Muscle layer of duodenum (tissue), 2 donors: Measurements from ENCODE around the gene TBXA2R.
"Not testable (repeated sequence)": the region's sequence is repeated elsewhere in the genome, so short reads cannot be mapped to it uniquely, and the experiment has no call there.

ENCODE experiments used
- H3K27ac ChIP-seq: one replicate; pipeline ENCODE4 v1.7.0; 2013; ENCODE audit warnings: mild to moderate bottlenecking, low read length
- H3K27me3 ChIP-seq: one replicate; pipeline ENCODE4 v1.7.0; 2013; ENCODE audit warnings: low read depth, mild to moderate bottlenecking, control low read depth, low read length
- H3K36me3 ChIP-seq, 2 donors: one replicate each; pipeline ENCODE4 v1.7.0; 2013; ENCODE audit warnings: low read length in 2 of 2, control low read depth in 1 of 2, mild to moderate bottlenecking in 1 of 2; ENCODE audit not compliant: insufficient read depth in 2 of 2, control insufficient read depth in 1 of 2
- H3K4me1 ChIP-seq, 2 donors: one replicate each; pipeline ENCODE4 v1.7.0; 2013; ENCODE audit warnings: low read length in 2 of 2, mild to moderate bottlenecking in 2 of 2, control low read depth in 1 of 2, moderate library complexity in 1 of 2; ENCODE audit not compliant: insufficient read depth in 2 of 2, control insufficient read depth in 1 of 2
- H3K4me3 ChIP-seq, 2 donors: one replicate each; pipeline ENCODE4 v1.7.0; 2013; ENCODE audit warnings: low read length in 2 of 2, low read depth in 1 of 2, mild to moderate bottlenecking in 1 of 2
- H3K9me3 ChIP-seq, 2 donors: one replicate each; pipeline ENCODE4 v1.7.0; 2013; ENCODE audit warnings: low read length in 2 of 2, control low read depth in 1 of 2, mild to moderate bottlenecking in 1 of 2; ENCODE audit not compliant: control insufficient read depth in 1 of 2
- donor health status: healthy.

TBXA2R gene

GRCh38 chr19:3584036-3584802 lies 22.5 kb downstream of the TBXA2R start:
- not testable (repeated sequence) for H3K4me3 ChIP-seq, H3K9me3 ChIP-seq, H3K27ac ChIP-seq, H3K27me3 ChIP-seq, H3K36me3 ChIP-seq
- H3K4me1 ChIP-seq: peaks cover 0 to 18% of the 10 kb centered on the region in 2 donors

DNA sequence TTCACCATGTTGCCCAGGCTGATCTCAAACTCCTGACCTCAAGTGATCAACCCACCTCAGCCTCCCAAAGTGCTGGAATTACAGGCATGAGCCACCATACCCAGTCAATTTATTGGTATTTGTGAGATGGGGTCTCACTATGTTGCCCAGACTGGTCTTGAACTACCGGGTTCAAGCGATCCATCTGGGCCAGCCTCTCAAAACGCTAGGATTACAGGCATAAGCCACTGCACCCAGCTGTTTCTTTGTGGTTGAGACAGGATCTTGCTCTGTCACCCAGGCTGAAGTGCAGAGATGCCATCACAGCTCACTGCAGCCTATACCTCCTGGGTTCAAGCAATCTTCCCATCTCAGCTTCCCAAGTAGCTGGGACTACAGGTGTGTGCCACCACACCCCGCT lies 24.9 kb downstream of the TBXA2R start:
- H3K27me3 ChIP-seq, H3K27ac ChIP-seq, H3K36me3 ChIP-seq, H3K9me3 ChIP-seq, H3K4me3 ChIP-seq: not testable (repeated sequence)
- peaks cover 0 to 18% of the 10 kb centered on the region in 2 donors for H3K4me1 ChIP-seq

DNA sequence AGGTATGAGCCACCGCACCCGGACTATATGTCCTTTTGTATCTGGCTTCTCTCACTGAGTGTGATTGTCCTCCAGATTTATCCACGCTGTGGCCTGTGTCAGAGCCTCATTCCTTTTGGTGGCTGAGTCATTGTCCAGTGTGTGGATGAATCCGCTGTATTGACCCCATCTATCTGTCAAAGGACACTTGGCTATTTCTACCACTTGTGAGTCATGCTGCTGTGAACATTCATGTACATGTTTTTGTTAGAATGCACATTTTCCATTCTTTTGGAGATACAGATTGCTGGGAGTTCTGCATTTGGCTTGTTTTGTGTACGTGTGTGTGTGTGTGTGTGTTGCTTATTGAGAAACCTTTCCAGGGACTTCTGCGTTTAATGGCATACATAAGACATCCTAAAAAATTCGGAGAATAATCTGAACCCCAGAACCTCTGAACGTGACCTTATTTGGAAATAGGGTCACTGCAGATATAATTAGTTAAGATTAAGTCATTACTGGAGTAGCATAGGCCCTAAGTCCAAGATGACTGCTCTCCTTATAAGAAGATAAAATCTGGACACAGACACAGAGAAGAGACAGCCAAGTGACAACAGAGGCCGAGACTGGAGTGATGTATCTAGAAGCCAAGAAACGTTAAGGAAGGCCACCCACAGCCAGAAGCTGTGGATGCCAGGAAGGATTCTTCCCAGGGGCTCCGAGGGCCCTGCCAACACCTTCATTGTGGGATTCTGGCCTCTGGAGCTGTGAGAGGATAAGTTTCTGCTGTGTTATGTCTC lies 26.3 kb downstream of the TBXA2R start:
- peaks cover 0 to 23% of the 10 kb centered on the region in 2 donors for H3K4me1 ChIP-seq
- no peaks in the 10 kb centered on the region for H3K27me3 ChIP-seq
- H3K36me3 ChIP-seq: no peaks in the 10 kb centered on the region
- peak overlapping the region; percentile 50 for H3K27ac ChIP-seq
- no peaks in the 10 kb centered on the region for H3K9me3 ChIP-seq
- H3K4me3 ChIP-seq: no peak overlapping the region

DNA sequence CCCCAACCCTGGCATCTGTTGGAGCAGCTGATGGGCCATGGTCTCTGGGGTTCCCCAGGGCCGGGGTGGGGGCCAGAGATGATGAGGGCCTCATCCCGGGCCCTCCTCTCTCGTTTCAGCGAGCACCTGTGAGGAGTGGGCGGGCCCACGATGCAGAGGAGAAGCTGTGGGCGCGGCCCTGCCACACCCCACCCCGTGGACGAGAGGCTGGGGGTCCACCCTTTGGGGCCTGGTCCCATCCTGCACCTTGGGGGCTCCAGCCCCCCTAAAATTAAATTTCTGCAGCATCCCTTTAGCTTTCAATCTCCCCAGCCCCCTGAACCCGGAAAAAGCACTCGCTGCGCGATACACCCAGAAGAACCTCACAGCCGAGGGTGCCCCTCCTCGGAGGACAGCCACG lies 28.3 kb downstream of the TBXA2R start:
- Histone ChIP-seq H3K4me3 (no peak overlapping the region), H3K4me1 (peaks cover 0 to 29% of the 10 kb centered on the region in 2 donors), H3K9me3 (no peaks in the 10 kb centered on the region), H3K36me3 (no peaks in the 10 kb centered on the region), H3K27me3 (no peaks in the 10 kb centered on the region), H3K27ac (no peak overlapping the region)

DNA sequence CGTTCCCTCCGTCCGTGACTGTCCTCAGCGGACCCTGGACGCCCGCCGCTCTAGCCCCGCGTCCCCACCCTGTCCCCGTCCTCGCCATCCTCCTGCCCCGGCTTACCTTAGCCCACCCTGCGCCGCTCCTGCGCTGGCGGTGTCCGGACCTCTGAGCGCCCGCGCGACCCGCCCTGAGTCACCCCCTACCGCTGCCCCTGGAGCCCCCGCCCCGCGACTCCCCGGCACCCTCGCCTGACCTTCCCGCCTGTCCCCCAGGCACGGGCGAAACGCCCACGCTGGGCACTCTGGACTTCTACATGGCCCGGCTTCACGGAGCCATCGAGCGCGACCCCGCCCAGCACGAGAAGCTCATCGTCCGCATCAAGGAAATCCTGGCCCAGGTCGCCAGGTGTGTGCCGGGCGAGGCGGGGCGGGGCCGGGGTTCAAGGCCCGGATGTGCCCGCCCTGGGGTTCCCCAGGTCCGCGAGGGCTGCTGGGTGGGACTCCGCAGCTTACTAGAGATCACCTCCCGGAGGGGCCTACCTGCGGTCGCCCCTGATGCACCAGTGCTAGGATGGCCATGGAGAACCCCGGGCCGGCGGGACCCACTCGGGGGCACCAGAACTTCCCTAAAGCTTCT lies 28.8 kb downstream of the TBXA2R start:
- no peak overlapping the region for H3K4me3 ChIP-seq
- no peaks in the 10 kb centered on the region for H3K27me3 ChIP-seq
- no peaks in the 10 kb centered on the region for H3K36me3 ChIP-seq
- no peak overlapping the region for H3K27ac ChIP-seq
- no peaks in the 10 kb centered on the region for H3K9me3 ChIP-seq
- H3K4me1 ChIP-seq: peaks cover 0 to 32% of the 10 kb centered on the region in 2 donors

GRCh38 chr19:3576696-3577443 lies 29.8 kb downstream of the TBXA2R start:
- H3K9me3 ChIP-seq: no peaks in the 10 kb centered on the region
- H3K36me3 ChIP-seq: no peaks in the 10 kb centered on the region
- H3K4me1 ChIP-seq: peaks cover 0 to 32% of the 10 kb centered on the region in 2 donors
- H3K27me3 ChIP-seq: no peaks in the 10 kb centered on the region
- H3K27ac ChIP-seq: no peak overlapping the region
- peak overlapping the region; percentile 46 to 66 for H3K4me3 ChIP-seq

DNA sequence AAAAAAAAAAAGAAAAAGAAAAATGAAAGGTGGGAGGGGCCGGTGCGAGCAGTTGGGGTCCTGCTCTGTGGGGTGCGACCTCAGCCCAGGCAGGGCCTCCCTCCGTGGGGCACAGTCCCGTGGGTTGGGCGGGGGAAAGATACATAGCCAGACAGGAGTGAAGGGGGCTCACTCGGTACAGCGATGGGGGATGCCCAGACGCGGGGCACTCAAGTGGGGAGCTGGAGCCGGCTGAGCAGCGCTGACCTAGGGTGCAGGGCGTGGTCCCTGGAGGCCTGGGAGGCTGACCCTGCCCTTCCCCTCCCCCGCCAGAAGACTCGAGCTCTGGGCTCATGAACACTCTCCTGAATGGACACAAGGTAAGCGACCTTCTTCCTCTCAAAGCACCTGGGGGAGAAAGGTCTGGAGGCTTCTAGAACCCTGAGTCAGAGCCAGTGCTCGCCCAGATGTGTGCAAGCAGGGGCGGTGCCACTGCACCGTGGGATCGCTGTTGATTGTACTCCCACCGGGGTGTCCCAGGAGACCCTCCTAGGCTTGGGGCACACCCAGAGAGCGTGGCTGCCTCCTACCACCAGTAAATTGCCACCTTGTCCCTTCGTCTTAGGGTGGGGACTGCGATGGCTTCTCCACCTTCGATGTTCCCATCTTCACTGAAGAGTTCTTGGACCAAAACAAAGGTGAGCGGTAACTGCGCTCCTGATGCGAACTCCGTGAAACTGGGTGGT lies 30.6 kb downstream of the TBXA2R start:
- peaks cover 0 to 32% of the 10 kb centered on the region in 2 donors for H3K4me1 ChIP-seq
- no peaks in the 10 kb centered on the region for H3K9me3 ChIP-seq
- no peak overlapping the region for H3K27ac ChIP-seq
- H3K36me3 ChIP-seq: no peaks in the 10 kb centered on the region
- no peaks in the 10 kb centered on the region for H3K27me3 ChIP-seq
- peak overlapping the region; percentile 46 to 66 for H3K4me3 ChIP-seq

DNA sequence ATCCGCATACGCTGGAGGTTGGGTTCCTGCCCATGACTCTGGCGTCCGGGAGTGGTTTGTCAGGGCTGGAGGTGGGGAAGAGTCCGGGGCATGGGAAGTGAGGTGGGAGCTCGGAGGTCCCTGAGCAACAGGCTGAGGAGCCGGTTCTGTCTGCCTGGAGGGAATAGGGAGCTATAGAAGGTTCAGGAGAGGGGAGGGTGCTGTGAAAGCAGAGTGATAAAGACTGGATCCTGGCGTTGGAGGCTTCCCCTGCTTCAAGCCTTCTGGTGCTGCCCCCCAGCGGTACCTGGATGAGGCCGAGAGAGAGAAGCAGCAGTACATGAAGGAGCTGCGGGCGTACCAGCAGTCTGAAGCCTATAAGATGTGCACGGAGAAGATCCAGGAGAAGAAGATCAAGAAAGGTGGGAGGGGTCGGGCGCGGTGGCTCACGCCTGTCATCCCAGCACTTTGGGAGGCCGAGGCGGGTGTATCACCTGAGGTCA lies 31.4 kb downstream of the TBXA2R start:
- no peaks in the 10 kb centered on the region for H3K27me3 ChIP-seq
- H3K36me3 ChIP-seq: no peaks in the 10 kb centered on the region
- no peaks in the 10 kb centered on the region for H3K9me3 ChIP-seq
- H3K4me1 ChIP-seq: peaks cover 0 to 27% of the 10 kb centered on the region in 2 donors
- no peak overlapping the region for H3K4me3 ChIP-seq
- H3K27ac ChIP-seq: no peak overlapping the region

DNA sequence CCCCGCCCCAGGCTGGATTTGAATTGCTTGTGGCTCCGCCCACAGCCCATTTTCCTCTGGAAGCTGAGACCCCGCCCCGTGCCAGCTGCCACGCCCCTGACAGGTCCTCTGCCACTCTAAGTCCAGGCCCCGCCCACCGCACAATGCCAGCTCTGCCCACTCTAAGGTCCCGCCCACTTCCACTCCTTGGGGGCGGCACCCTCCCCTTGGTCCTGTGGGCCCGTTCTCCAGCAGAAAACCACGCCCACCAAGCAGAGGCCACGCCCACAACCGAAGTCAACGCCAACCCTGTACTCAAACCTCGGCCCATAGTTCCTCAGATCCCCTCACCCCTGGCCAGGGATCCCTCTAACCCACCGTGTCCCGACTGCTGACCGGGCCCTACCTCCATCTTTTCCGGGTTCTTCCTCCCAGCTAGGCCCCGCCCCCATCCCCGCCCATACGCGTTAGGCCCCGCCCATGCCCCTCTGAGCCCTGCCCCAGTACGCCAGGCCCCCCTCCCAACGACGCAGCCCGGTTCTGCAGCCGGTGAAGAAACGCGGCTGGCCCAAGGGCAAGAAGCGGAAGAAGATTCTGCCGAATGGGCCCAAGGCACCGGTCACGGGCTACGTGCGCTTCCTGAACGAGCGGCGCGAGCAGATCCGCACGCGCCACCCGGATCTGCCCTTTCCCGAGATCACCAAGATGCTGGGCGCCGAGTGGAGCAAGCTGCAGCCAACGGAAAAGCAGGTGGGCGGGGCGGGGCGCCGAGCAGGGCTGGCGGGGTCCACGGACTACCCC lies 32.6 kb downstream of the TBXA2R start:
- Histone ChIP-seq H3K27ac (no peak overlapping the region), H3K36me3 (no peaks in the 10 kb centered on the region), H3K27me3 (no peaks in the 10 kb centered on the region), H3K4me1 (peaks cover 0 to 25% of the 10 kb centered on the region in 2 donors), H3K4me3 (peak overlapping the region in 1 of 2 donors; percentile 87), H3K9me3 (no peaks in the 10 kb centered on the region)
